Left kidney (tissue), 8 donors: ENCODE data around the gene TMEM204. TPM values are rescaled to one million over a fixed set of nuclear protein-coding genes. Genes with fewer than 3 reads are reported as not detected.

Experiments
- DNase-seq: peaks from one replicate; pipeline ENCODE4 v3.0.0-alpha.2; 2013
- long read RNA-seq, 8 donors: transcript quantifications; one replicate each; lab custom pipeline, GENCODE V29; 2026
- polyA plus RNA-seq: library from polyadenylated mRNA; unstranded; fragments of 120-200 nt; gene quantifications from one replicate; pipeline ENCODE4 v1.2.1, GENCODE V29; 2013; ENCODE audit not compliant: insufficient read length

The TMEM204 gene
- polyA plus RNA-seq: 15.7 TPM
- long read RNA-seq, donor 1, transcript TMEM204-202 (3 exons, 1,938 nt): major isoform, 17 of 17 reads
- long read RNA-seq, donor 1, partial matches to known transcripts: 0 of 17 reads
- long read RNA-seq, donor 1, other reads (novel, unspliced or antisense): 0 of 17 reads
- long read RNA-seq, donor 2, transcript TMEM204-202 (3 exons, 1,938 nt): major isoform, 26 of 36 reads
- long read RNA-seq, donor 2, partial matches to known transcripts: 10 of 36 reads
- long read RNA-seq, donor 2, other reads (novel, unspliced or antisense): 0 of 36 reads
- long read RNA-seq, donor 3, transcript TMEM204-202 (3 exons, 1,938 nt): major isoform, 7 of 7 reads
- long read RNA-seq, donor 3, partial matches to known transcripts: 0 of 7 reads
- long read RNA-seq, donor 3, other reads (novel, unspliced or antisense): 0 of 7 reads
- long read RNA-seq, donor 4, partial matches to known transcripts: 7 of 7 reads
- long read RNA-seq, donor 4, other reads (novel, unspliced or antisense): 0 of 7 reads
- long read RNA-seq, donor 5, transcript TMEM204-202 (3 exons, 1,938 nt): major isoform, 14 of 14 reads
- long read RNA-seq, donor 5, partial matches to known transcripts: 0 of 14 reads
- long read RNA-seq, donor 5, other reads (novel, unspliced or antisense): 0 of 14 reads
- long read RNA-seq, donor 6, transcript TMEM204-202 (3 exons, 1,938 nt): major isoform, 20 of 30 reads
- long read RNA-seq, donor 6, partial matches to known transcripts: 10 of 30 reads
- long read RNA-seq, donor 6, other reads (novel, unspliced or antisense): 0 of 30 reads
- long read RNA-seq, donor 7, transcript TMEM204-202 (3 exons, 1,938 nt): major isoform, 28 of 40 reads
- long read RNA-seq, donor 7, partial matches to known transcripts: 12 of 40 reads
- long read RNA-seq, donor 7, other reads (novel, unspliced or antisense): 0 of 40 reads
- long read RNA-seq, donor 8, transcript TMEM204-202 (3 exons, 1,938 nt): major isoform, 9 of 9 reads
- long read RNA-seq, donor 8, partial matches to known transcripts: 0 of 9 reads
- long read RNA-seq, donor 8, other reads (novel, unspliced or antisense): 0 of 9 reads

DNA sequence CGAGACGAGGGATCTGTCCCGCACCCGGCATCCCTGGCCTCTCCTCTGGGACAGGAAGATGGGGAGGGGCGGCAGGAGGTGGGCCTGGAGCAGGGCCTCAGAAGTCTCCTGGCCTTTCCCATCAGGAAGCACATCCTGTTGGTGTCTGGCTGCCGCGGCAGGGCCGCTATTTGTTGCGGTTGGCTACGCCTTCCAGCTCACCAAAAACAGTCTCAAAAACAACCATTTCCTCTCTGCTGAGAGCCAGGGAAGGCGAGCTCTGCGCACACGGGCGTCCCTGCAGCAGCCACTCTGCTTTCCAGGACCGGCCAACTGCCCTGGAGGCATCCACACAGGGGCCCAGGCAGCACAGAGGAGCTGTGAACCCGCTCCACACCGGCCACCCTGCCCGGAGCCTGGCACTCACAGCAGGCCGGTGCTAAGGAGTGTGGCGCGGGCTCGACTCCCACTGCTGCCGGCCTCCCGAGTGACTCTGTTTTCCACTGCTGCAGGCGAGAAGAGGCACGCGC lies at the start of gene TMEM204:
Gene TMEM204, plus strand, starts transcription at position 224 of the 509 bp plus-strand sequence. CDS start 610 bp downstream, outside the sequence.
- DNase-seq: no peak

GRCh38 chr16:1485847-1486496 lies 47.5 kb upstream of the TMEM204 start:
- DNase-seq: no peak

GRCh38 chr16:1486551-1487390 lies 46.7 kb upstream of the TMEM204 start:
- DNase-seq: no peak

GRCh38 chr16:1487395-1488053 lies 45.9 kb upstream of the TMEM204 start:
- no peak for DNase-seq

GRCh38 chr16:1488054-1488601 lies 45.3 kb upstream of the TMEM204 start:
- DNase-seq: no peak

DNA sequence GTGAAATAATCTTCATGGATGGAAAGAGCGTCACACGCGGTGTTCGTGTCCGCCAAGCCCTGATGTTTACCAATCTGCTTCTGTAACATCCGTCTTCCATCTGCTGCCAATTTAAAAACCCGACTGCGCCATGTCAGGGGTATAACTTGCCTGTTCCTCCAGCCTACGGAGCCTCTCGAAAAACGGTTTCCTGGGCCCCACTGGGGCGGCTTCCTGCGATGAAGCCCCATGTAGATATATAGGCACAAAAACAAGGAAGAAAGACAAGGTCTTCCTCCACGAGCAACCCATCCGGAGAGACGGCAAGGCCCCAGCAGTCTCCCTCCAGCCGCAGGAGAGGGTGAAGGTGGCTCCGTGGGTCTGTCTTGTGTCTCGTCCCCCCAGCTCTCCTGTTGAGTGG lies 44.8 kb upstream of the TMEM204 start, which contains the start of gene PTX4:
Gene PTX4, minus strand, starts transcription at position 326 of the 400 bp plus-strand sequence. Its CDS starts 35 bp downstream, at position 291.
- no peak for DNase-seq

GRCh38 chr16:1489077-1489476 lies 44.4 kb upstream of the TMEM204 start:
- DNase-seq: no peak

DNA sequence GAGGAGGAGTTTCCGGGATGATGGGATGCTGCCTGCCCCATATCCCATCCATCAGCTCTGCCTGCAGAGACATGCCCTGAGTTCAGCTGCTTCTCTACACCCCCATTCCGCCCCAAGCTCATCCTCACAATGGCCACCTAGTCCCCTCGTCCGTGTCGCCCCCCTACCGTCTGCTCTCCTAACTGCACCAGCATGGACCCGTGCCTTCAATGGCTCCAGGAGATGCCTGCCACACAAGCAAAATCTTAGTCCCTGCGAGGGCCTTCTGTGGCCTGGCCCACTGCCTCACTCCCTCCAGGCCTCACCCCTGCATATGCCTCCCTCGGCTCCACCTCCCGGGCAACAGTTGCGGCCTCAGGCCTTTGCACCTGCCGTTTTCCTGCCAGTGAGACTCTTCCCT lies 42.1 kb upstream of the TMEM204 start:
- no peak for DNase-seq

GRCh38 chr16:1492082-1492922 lies 41.2 kb upstream of the TMEM204 start:
- no peak for DNase-seq

- peak; percentile 62 for DNase-seq
Observed at GRCh38 chr16:1492923-1493745, 40.3 kb upstream of the TMEM204 start, which contains the start of gene TELO2. Gene TELO2, plus strand, starts transcription at chr16:1493360. Its CDS starts 922 bp downstream, at chr16:1494282.

DNA sequence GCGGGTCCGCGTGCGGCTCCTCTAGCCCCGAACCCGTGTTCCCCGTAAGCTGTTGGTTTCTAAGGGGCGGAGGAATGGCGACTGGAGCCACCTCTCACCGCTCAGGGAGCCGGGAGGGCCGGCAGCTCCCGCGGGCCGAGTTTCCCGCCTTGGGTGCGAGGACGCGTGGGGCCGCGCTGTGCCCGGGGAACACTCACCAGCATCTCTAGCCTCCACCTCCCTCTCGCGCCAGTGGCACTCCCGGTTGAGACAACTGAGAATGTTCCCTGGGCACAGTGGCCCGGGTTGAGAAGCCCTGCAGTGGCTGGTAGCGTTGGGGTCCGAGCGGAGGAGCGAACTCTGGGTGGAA lies 39.7 kb upstream of the TMEM204 start:
- DNase-seq: no peak

DNA sequence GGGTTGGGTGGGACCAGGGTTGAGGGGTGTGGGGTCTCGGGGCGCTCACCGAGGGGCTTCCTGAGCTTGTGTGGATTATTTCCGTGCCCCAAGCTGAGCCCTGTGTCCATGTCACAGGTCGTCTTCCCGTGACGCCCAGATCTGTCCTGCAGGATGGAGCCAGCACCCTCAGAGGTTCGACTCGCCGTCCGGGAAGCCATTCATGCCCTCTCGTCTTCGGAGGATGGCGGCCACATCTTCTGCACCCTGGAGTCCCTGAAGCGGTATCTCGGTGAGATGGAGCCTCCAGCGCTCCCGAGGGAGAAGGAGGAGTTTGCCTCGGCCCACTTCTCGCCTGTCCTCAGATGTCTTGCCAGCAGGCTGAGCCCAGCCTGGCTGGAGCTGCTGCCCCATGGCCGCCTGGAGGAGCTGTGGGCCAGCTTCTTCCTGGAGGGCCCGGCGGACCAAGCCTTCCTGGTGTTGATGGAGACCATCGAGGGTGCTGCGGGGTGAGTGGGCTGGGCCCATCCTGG lies 39.3 kb upstream of the TMEM204 start:
- no peak for DNase-seq

DNA sequence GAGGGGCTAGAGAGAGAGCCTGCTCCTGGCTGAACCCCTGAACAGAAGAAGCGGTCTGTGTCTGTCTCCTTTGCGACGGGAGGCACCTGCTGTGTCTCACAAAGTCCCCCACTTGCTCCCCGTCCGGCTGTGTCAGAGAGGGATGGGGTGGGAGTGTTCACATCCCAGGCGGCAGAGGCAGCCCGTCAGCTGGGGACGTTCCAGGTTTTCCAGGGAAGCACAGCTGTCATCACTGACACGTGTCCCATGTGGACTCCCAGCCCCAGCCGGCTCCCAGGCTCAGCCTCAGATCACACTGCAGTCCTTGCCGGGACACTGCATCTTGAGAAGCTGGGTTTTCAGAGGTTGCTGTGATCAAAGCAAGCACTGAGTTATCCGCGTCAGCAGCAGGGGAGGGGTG lies 38.8 kb upstream of the TMEM204 start:
- DNase-seq: no peak

DNA sequence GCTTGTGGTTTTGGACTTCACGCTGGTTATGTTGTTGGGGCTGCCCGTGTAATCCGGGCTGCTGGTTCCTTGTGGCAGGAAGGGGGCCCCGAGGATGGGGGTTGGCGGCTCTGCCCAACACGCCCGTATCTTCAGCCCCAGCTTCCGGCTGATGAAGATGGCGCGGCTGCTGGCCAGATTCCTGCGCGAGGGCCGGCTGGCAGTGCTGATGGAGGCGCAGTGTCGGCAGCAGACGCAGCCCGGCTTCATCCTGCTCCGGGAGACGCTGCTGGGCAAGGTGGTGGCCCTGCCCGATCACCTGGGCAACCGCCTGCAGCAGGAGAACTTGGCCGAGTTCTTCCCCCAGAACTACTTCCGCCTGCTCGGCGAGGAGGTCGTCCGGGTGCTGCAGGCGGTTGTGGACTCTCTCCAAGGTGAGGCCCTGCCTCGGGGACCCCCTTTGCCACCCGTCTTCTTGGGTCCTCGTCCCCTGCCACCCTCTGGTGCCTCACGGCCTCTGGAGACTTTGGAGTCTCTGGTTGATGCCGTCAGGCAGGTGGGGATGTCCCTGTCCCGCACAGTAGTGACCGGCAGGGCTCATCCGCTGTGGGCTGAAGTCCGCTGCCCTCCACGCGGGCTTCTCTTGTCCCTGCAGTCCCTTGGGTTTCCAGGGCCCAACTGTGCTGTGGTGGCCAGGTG lies 38.1 kb upstream of the TMEM204 start:
- no peak for DNase-seq

DNA sequence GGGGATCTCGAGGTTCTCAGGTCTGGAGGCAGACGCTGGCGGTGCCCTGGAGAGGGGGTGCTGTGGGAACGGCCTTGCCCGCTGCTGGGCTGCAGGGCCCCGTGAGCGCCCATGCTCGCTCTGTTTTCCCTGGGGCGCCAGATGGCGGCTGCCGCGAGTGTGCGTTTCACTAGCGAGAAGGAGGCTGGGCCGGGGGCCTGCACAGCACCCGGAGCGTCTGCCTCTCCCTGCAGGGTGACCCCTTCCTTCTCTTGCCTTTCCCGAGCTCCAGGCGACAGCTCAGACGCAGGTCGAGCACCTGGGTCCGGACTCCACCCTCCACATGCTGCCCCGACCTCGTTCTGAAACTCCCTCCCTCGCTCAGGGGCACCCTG lies 37.6 kb upstream of the TMEM204 start:
- no peak for DNase-seq

DNA sequence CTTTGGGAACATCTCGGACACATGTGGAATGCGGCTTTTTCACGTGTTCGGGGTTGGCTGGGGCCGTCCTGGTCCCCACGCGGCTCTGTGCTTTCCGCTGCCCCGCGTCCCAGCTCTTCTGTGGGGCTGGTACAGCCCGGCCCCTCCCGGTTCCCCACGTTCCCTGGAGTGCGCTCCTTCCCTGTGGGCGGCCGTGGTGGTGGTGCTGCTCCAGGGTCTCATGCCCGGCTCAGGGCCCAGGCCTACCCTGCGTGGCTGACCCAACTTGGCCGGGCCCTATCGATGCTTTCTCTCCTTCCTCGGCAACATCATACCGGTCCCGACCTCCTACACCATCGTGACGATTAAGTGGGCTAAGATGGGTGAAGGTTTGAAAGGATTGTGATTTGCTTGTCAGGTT lies 37.0 kb upstream of the TMEM204 start:
- no peak for DNase-seq

DNA sequence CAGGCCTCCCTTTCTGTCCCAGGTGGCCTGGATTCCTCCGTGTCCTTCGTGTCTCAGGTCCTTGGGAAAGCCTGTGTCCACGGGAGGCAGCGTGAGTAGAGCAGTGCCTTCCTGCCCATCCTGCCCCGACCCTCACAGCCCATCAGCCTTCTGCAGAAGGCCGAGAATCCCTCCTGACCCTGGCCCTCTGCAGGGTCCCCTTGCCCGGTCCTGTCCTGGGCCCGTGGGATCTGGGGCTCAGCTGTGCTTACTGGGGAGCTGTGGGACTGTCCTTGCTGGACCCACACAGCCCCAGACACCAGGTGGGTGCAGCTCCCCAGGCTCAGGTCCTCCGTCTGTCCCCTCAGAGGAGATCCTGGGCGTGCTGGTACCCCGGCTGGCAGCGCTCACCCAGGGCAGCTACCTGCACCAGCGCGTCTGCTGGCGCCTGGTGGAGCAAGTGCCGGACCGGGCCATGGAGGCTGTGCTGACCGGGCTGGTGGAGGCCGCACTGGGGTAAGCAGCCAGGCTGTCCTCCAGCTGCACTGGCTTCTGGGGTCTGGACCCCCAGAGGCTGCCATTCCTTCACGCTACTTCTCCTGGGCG lies 36.4 kb upstream of the TMEM204 start:
- DNase-seq: no peak
